Karpas-422 (cell line): Measurements from ENCODE around the gene TEX9. TPM values are rescaled to one million over a fixed set of nuclear protein-coding genes. Genes with fewer than 3 reads are reported as not detected.

Experiments used
- DNase-seq: peaks from one replicate; pipeline ENCODE4 v3.0.0-alpha.2; 2015
- H2AFZ ChIP-seq: fragments of 200-600 bp; sonication (generic); 2 replicates; pipeline ENCODE4 v1.6.1; 2014; ENCODE audit warnings: antibody characterized with exemption, low read length, mixed read lengths
- H3K27ac ChIP-seq: fragments of 200-600 bp; sonication (generic); 2 replicates; pipeline ENCODE4 v1.5.1; 2014; ENCODE audit warnings: mild to moderate bottlenecking, low read length, moderate library complexity
- H3K27me3 ChIP-seq: fragments of 200-600 bp; sonication (generic); 2 replicates; pipeline ENCODE4 v1.6.1; 2014; ENCODE audit warnings: low read length, mixed read lengths
- H3K36me3 ChIP-seq: fragments of 200-600 bp; sonication (generic); 2 replicates; pipeline ENCODE4 v1.6.1; 2014; ENCODE audit warnings: low read length, mixed read lengths; ENCODE audit not compliant: insufficient read depth
- H3K4me1 ChIP-seq: fragments of 200-600 bp; sonication (generic); 2 replicates; pipeline ENCODE4 v1.6.1; 2014; ENCODE audit warnings: mild to moderate bottlenecking, low read length, mixed read lengths
- H3K4me2 ChIP-seq: fragments of 200-600 bp; sonication (generic); 2 replicates; pipeline ENCODE4 v1.6.1; 2014; ENCODE audit warnings: low read length, low read depth, mild to moderate bottlenecking; ENCODE audit not compliant: poor library complexity, severe bottlenecking
- H3K4me3 ChIP-seq: fragments of 200-600 bp; sonication (generic); 2 replicates; pipeline ENCODE4 v1.5.1; 2014; ENCODE audit warnings: mild to moderate bottlenecking, antibody characterized with exemption, low read length, mixed read lengths
- H3K79me2 ChIP-seq: fragments of 200-600 bp; sonication (generic); 2 replicates; pipeline ENCODE4 v1.6.1; 2014; ENCODE audit warnings: mild to moderate bottlenecking, low read length, mixed read lengths
- H3K9ac ChIP-seq: fragments of 200-600 bp; sonication (generic); 2 replicates; pipeline ENCODE4 v1.6.0; 2014; ENCODE audit warnings: low read length
- H3K9me2 ChIP-seq: fragments of 200-600 bp; sonication (generic), shearing (Covaris generic); replicated peaks from 2 replicates; pipeline ENCODE4 v1.6.0; 2014; ENCODE audit warnings: mild to moderate bottlenecking, low read length, moderate library complexity; ENCODE audit not compliant: insufficient read depth
- H3K9me3 ChIP-seq: fragments of 300-700, 200-600 bp; sonication (generic); 2 replicates; pipeline ENCODE4 v1.6.1; 2014; ENCODE audit warnings: low read length, mixed read lengths
- H4K20me1 ChIP-seq: fragments of 200-600 bp; sonication (generic); 2 replicates; pipeline ENCODE4 v1.6.1; 2014; ENCODE audit warnings: mild to moderate bottlenecking, antibody characterized with exemption, low read length, low read depth; ENCODE audit not compliant: insufficient read depth
- total RNA-seq: library from RNA; depleted of rRNA; stranded (reverse); fragments of >200 nt; shearing (Covaris generic); gene quantifications from 2 replicates; pipeline ENCODE4 v1.2.3, GENCODE V29; 2014; ENCODE audit warnings: low replicate concordance

Gene TEX9
- total RNA-seq, 1 experiment from 2014 or later: 8.9 TPM

GRCh38 chr15:56460947-56461346 lies 95.7 kb downstream of the TEX9 start:
- H4K20me1 ChIP-seq: no peaks in the 10 kb centered on the region
- no peak overlapping the region for H3K4me3 ChIP-seq
- peak overlapping the region; percentile 17; the same call in 1 of the 2 replicates for H3K27ac ChIP-seq
- H3K9ac ChIP-seq: no peak overlapping the region
- H3K27me3 ChIP-seq: no peaks in the 10 kb centered on the region
- H3K4me1 ChIP-seq: peaks cover 37% of the 10 kb centered on the region
- H2AFZ ChIP-seq: no peak overlapping the region
- peaks cover 20% of the 10 kb centered on the region for H3K36me3 ChIP-seq
- H3K9me2 ChIP-seq: no peaks in the 10 kb centered on the region
- peaks cover 49% of the 10 kb centered on the region for H3K79me2 ChIP-seq
- H3K4me2 ChIP-seq: no peak overlapping the region
- peak; percentile 57 for DNase-seq
- no peaks in the 10 kb centered on the region for H3K9me3 ChIP-seq

- Histone ChIP-seq H3K9me2 (no peaks in the 10 kb centered on the region), H3K9ac (peak within 1 kb of the TSS; percentile 81), H3K4me3 (peak within 1 kb of the TSS; percentile 69), H3K27me3 (no peaks in the 10 kb centered on the region), H3K36me3 (peaks cover 11% of the 10 kb centered on the region; the same call in 1 of the 2 replicates), H3K27ac (peak within 1 kb of the TSS; percentile 73), H3K4me1 (peaks cover 58% of the 10 kb centered on the region), H3K9me3 (no peaks in the 10 kb centered on the region), H4K20me1 (no peaks in the 10 kb centered on the region), H2AFZ (peak within 1 kb of the TSS; percentile 13; the same call in 1 of the 2 replicates), H3K4me2 (peak within 1 kb of the TSS; percentile 73), H3K79me2 (peaks cover 36% of the 10 kb centered on the region)
- peak; percentile 99 for DNase-seq
Measured at GRCh38 chr15:56464893-56465520, 99.8 kb downstream of the TEX9 start, which contains the start of gene MNS1. TSS of gene MNS1 (minus strand) at chr15:56465137. CDS start at chr15:56464972, 165 bp downstream.

- Histone ChIP-seq H3K4me3 (peak overlapping the region; percentile 45), H3K9ac (peak overlapping the region; percentile 52), H3K4me2 (peak overlapping the region; percentile 69), H3K27ac (peak overlapping the region; percentile 75), H3K27me3 (no peaks in the 10 kb centered on the region), H2AFZ (peak overlapping the region; percentile 29), H3K9me2 (no peaks in the 10 kb centered on the region), H4K20me1 (no peaks in the 10 kb centered on the region), H3K4me1 (peaks cover 47% of the 10 kb centered on the region), H3K36me3 (no peaks in the 10 kb centered on the region), H3K9me3 (no peaks in the 10 kb centered on the region), H3K79me2 (peaks cover 16% of the 10 kb centered on the region)
- DNase-seq: peak; percentile 46
Measured at GRCh38 chr15:56467616-56468015, 102.4 kb downstream of the TEX9 start.

GRCh38 chr15:56468401-56468800 lies 103.2 kb downstream of the TEX9 start:
- Histone ChIP-seq H3K9me2 (no peaks in the 10 kb centered on the region), H2AFZ (peak overlapping the region; percentile 29), H3K79me2 (peaks cover 11% of the 10 kb centered on the region), H3K4me1 (peaks cover 39% of the 10 kb centered on the region), H3K27me3 (no peaks in the 10 kb centered on the region), H3K9ac (peak overlapping the region; percentile 52), H4K20me1 (no peaks in the 10 kb centered on the region), H3K27ac (peak overlapping the region; percentile 75), H3K36me3 (no peaks in the 10 kb centered on the region), H3K9me3 (no peaks in the 10 kb centered on the region), H3K4me3 (peak overlapping the region; percentile 45), H3K4me2 (peak overlapping the region; percentile 69)
- DNase-seq: peak; percentile 78

- Histone ChIP-seq H3K79me2 (peaks cover 2% of the 10 kb centered on the region; the same call in 1 of the 2 replicates), H3K9me2 (no peaks in the 10 kb centered on the region), H3K27me3 (no peaks in the 10 kb centered on the region), H4K20me1 (no peaks in the 10 kb centered on the region), H3K4me1 (peaks cover 33% of the 10 kb centered on the region), H3K9me3 (no peaks in the 10 kb centered on the region), H3K4me2 (no peak overlapping the region), H3K36me3 (no peaks in the 10 kb centered on the region), H3K4me3 (no peak overlapping the region), H3K9ac (no peak overlapping the region), H3K27ac (no peak overlapping the region), H2AFZ (no peak overlapping the region)
- no peak for DNase-seq
Measured at GRCh38 chr15:56469483-56469882, 104.3 kb downstream of the TEX9 start.

GRCh38 chr15:56471440-56472069 lies 106.3 kb downstream of the TEX9 start:
- H3K9me3 ChIP-seq: no peaks in the 10 kb centered on the region
- H3K4me2 ChIP-seq: no peak overlapping the region
- no peaks in the 10 kb centered on the region for H3K9me2 ChIP-seq
- DNase-seq: no peak
- no peaks in the 10 kb centered on the region for H3K79me2 ChIP-seq
- no peaks in the 10 kb centered on the region for H3K27me3 ChIP-seq
- no peak overlapping the region for H2AFZ ChIP-seq
- no peaks in the 10 kb centered on the region for H4K20me1 ChIP-seq
- H3K4me3 ChIP-seq: no peak overlapping the region
- H3K9ac ChIP-seq: no peak overlapping the region
- H3K36me3 ChIP-seq: no peaks in the 10 kb centered on the region
- peaks cover 23% of the 10 kb centered on the region for H3K4me1 ChIP-seq
- H3K27ac ChIP-seq: no peak overlapping the region

GRCh38 chr15:56472278-56472677 lies 107.1 kb downstream of the TEX9 start:
- Histone ChIP-seq H3K79me2 (no peaks in the 10 kb centered on the region), H3K4me3 (no peak overlapping the region), H3K36me3 (no peaks in the 10 kb centered on the region), H3K4me1 (peaks cover 19% of the 10 kb centered on the region), H3K27ac (no peak overlapping the region), H2AFZ (peak overlapping the region; percentile 39; the same call in 1 of the 2 replicates), H4K20me1 (no peaks in the 10 kb centered on the region), H3K27me3 (no peaks in the 10 kb centered on the region), H3K9ac (no peak overlapping the region), H3K9me2 (no peaks in the 10 kb centered on the region), H3K4me2 (no peak overlapping the region), H3K9me3 (no peaks in the 10 kb centered on the region)
- DNase-seq: no peak

GRCh38 chr15:56473017-56473416 lies 107.8 kb downstream of the TEX9 start:
- H3K4me2 ChIP-seq: no peak overlapping the region
- no peaks in the 10 kb centered on the region for H3K9me2 ChIP-seq
- 0 out of 2 replicates have a peak overlapping the region, but pooled peaks have one; percentile 39 for H2AFZ ChIP-seq
- no peak for DNase-seq
- H3K4me1 ChIP-seq: peaks cover 11% of the 10 kb centered on the region
- H3K9me3 ChIP-seq: no peaks in the 10 kb centered on the region
- H3K27me3 ChIP-seq: no peaks in the 10 kb centered on the region
- no peaks in the 10 kb centered on the region for H3K36me3 ChIP-seq
- H3K9ac ChIP-seq: no peak overlapping the region
- H3K79me2 ChIP-seq: no peaks in the 10 kb centered on the region
- H4K20me1 ChIP-seq: no peaks in the 10 kb centered on the region
- H3K27ac ChIP-seq: no peak overlapping the region
- no peak overlapping the region for H3K4me3 ChIP-seq
